HepG2 (cell line): ENCODE results near the gene FBF1. TPM values are rescaled to one million over a fixed set of nuclear protein-coding genes. Genes with fewer than 3 reads are reported as not detected.

Experiments
- HNF4A ChIP-seq: sonication (generic); formaldehyde crosslinking; IDR thresholded peaks from 2 replicates; pipeline ENCODE4 v1.4.0; 2020; ENCODE audit warnings: missing genetic modification reagents
- KAT8 ChIP-seq: IDR thresholded peaks from 2 replicates; pipeline ENCODE4 v1.6.1; 2016; ENCODE audit warnings: missing genetic modification reagents, missing compliant biosample characterization
- NFE2 ChIP-seq: sonication (generic); formaldehyde crosslinking; IDR thresholded peaks from 2 replicates; pipeline ENCODE4 v1.4.0; 2020; ENCODE audit warnings: missing genetic modification reagents
- PCBP2 ChIP-seq: fragments of 200-400 bp; formaldehyde crosslinking; optimal IDR thresholded peaks from 2 replicates; pipeline ENCODE3; 2018; ENCODE audit warnings: low read length, low read depth; ENCODE audit not compliant: poor library complexity, severe bottlenecking
- TOE1 ChIP-seq: sonication (generic); formaldehyde crosslinking; IDR thresholded peaks from 2 replicates; pipeline ENCODE4 v1.4.0; 2020; ENCODE audit warnings: mild to moderate bottlenecking, missing genetic modification reagents
- ZEB1 ChIP-seq: IDR thresholded peaks from 2 replicates; pipeline ENCODE4 v1.6.1; 2012; ENCODE audit warnings: mild to moderate bottlenecking, low read depth, inconsistent platforms; ENCODE audit not compliant: insufficient replicate concordance
- ZNF143 ChIP-seq: sonication (generic); formaldehyde crosslinking; IDR thresholded peaks from 2 replicates; pipeline ENCODE4 v1.4.0; 2020; ENCODE audit warnings: missing genetic modification reagents
- ZNF24 ChIP-seq: fragments of 450-650 bp; IDR thresholded peaks from 2 replicates; pipeline ENCODE4 v1.6.1; 2017; ENCODE audit warnings: antibody characterized with exemption, mild to moderate bottlenecking
- ZNF292 ChIP-seq: sonication (generic); formaldehyde crosslinking; IDR thresholded peaks from 2 replicates; pipeline ENCODE4 v1.8.1; 2022; ENCODE audit warnings: mild to moderate bottlenecking, low read depth, missing genetic modification reagents, borderline replicate concordance
- ZNF460 ChIP-seq: sonication (generic); formaldehyde crosslinking; IDR thresholded peaks from 2 replicates; pipeline ENCODE4 v1.5.1; 2020; ENCODE audit warnings: missing genetic modification reagents, mild to moderate bottlenecking, borderline replicate concordance
- ZNF879 ChIP-seq: sonication (generic); formaldehyde crosslinking; IDR thresholded peaks from 2 replicates; pipeline ENCODE4 v1.8.1; 2023; ENCODE audit warnings: missing genetic modification reagents
- polyA plus RNA-seq, 8 experiments: library from polyadenylated mRNA; depleted of rRNA in 3 of 8; stranded (reverse) in 7 of 8; unstranded in 1 of 8; fragments of >200 nt; fragmentation: Illumina TruSeq in 4 of 8; extraction: Trizol in 4 of 8; gene quantifications; 2 replicates each; pipeline versions ENCODE4 v1.2.1 to v1.2.3, GENCODE V29; 2011 to 2016; ENCODE audit warnings: low read depth in 4 of 8, missing spikeins in 1 of 8, mixed read lengths in 1 of 8; ENCODE audit not compliant: insufficient read depth in 1 of 8
- total RNA-seq, 5 experiments: library from RNA; depleted of rRNA; stranded (reverse); fragments of >200 nt; fragmentation: Illumina TruSeq; extraction: Trizol; gene quantifications; 2 replicates each; pipeline ENCODE4 v1.2.3, GENCODE V29; 2016; ENCODE audit warnings: low read depth in 1 of 5
- TF ChIP-seq, protein P1 (sequence below): sonication (generic); formaldehyde crosslinking; IDR thresholded peaks from 2 replicates; pipeline ENCODE4 v1.8.0; 2022; ENCODE audit warnings: mild to moderate bottlenecking, missing genetic modification reagents
- TF ChIP-seq, protein P2 (sequence below): sonication (generic); formaldehyde crosslinking; IDR thresholded peaks from 2 replicates; pipeline ENCODE4 v1.4.0; 2020; ENCODE audit warnings: mild to moderate bottlenecking, missing genetic modification reagents
- TF ChIP-seq, protein P3 (sequence below): sonication (generic); formaldehyde crosslinking; IDR thresholded peaks from 2 replicates; pipeline ENCODE4 v1.8.1; 2023; ENCODE audit warnings: mild to moderate bottlenecking, moderate library complexity, missing genetic modification reagents
- TF ChIP-seq, protein P4 (sequence below): sonication (generic); formaldehyde crosslinking; IDR thresholded peaks from 2 replicates; pipeline ENCODE4 v1.4.0; 2020; ENCODE audit warnings: missing genetic modification reagents, borderline replicate concordance
- TF ChIP-seq, protein P5 (sequence below): sonication (generic); formaldehyde crosslinking; IDR thresholded peaks from 2 replicates; pipeline ENCODE4 v1.4.0; 2020; ENCODE audit warnings: missing genetic modification reagents
- TF ChIP-seq, protein P6 (sequence below): sonication (generic); formaldehyde crosslinking; IDR thresholded peaks from 2 replicates; pipeline ENCODE4 v1.4.0; 2020; ENCODE audit warnings: mild to moderate bottlenecking, missing genetic modification reagents, borderline replicate concordance

The FBF1 gene
- total and polyA plus RNA-seq, 2 of the 13 experiments (the other 11 are each of a cell fraction or from before 2014, with no cell fraction given) = 2.4 to 8.1 TPM

DNA sequence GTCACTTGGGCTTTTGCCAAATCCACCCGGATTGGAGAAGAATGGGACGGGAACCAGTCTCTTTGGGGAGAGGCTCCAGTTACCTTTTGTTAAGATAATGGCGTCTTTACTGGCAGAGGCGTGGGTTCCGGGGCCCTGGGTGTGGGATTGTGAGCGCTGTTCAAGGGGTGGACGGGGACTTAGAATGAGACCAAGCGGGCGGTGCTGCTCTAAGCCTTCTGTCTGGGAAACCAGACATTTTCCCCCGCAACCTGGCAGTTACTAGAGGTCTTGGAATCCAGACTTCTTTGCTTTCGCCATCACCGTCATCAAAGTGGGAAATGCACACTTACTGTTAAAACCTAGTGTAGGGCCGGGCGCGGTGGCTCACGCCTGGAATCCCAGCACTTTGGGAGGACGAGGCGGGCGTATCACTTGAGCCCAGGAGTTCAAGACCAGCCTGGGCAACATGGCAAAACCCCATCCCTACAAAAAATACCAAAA, 38.9 kb upstream of the FBF1 start (continued):
- TF ChIP-seq ZNF292 (CRISPR knock-in tag) (no peak), NFE2 (CRISPR knock-in tag) (no peak; the same call in 1 of the 2 replicates), ZNF24 (no peak), TOE1 (CRISPR knock-in tag) (no peak), ZNF879 (CRISPR knock-in tag) (no peak), ZNF143 (CRISPR knock-in tag) (no peak), ZNF460 (CRISPR knock-in tag) (peak; percentile 79), HNF4A (CRISPR knock-in tag) (no peak), ZEB1 (no peak), PCBP2 (no peak), KAT8 (peak; percentile 11; the same call in 1 of the 2 replicates)
- TF ChIP-seq, protein P1, sequence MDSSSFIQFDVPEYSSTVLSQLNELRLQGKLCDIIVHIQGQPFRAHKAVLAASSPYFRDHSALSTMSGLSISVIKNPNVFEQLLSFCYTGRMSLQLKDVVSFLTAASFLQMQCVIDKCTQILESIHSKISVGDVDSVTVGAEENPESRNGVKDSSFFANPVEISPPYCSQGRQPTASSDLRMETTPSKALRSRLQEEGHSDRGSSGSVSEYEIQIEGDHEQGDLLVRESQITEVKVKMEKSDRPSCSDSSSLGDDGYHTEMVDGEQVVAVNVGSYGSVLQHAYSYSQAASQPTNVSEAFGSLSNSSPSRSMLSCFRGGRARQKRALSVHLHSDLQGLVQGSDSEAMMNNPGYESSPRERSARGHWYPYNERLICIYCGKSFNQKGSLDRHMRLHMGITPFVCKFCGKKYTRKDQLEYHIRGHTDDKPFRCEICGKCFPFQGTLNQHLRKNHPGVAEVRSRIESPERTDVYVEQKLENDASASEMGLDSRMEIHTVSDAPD (CRISPR knock-in tag) = 0 out of 2 replicates have a peak, but pooled peaks have one; percentile 3
- TF ChIP-seq, protein P2, sequence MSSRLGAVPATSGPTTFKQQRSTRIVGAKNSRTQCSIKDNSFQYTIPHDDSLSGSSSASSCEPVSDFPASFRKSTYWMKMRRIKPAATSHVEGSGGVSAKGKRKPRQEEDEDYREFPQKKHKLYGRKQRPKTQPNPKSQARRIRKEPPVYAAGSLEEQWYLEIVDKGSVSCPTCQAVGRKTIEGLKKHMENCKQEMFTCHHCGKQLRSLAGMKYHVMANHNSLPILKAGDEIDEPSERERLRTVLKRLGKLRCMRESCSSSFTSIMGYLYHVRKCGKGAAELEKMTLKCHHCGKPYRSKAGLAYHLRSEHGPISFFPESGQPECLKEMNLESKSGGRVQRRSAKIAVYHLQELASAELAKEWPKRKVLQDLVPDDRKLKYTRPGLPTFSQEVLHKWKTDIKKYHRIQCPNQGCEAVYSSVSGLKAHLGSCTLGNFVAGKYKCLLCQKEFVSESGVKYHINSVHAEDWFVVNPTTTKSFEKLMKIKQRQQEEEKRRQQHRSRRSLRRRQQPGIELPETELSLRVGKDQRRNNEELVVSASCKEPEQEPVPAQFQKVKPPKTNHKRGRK = 0 out of 2 replicates have a peak, but pooled peaks have one; percentile 13
- TF ChIP-seq, protein P3, sequence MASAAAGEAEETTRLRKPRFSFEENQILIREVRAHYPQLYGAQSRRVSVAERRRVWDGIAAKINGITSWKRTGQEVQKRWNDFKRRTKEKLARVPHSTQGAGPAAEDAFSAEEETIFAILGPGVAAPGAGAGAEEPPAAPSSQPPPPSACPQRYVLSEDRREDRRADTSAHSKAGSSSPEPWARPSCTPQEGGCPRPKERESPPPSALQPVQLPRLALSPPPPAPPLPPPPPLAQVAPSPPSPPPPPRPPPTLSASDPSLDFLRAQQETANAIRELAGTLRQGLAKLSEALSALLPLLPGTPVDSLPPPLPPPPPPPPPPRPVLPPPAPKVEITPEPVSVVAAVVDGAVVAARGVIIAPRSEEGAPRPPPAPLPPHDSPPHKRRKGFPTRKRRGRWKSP (CRISPR knock-in tag) = no peak
- TF ChIP-seq, protein P4, sequence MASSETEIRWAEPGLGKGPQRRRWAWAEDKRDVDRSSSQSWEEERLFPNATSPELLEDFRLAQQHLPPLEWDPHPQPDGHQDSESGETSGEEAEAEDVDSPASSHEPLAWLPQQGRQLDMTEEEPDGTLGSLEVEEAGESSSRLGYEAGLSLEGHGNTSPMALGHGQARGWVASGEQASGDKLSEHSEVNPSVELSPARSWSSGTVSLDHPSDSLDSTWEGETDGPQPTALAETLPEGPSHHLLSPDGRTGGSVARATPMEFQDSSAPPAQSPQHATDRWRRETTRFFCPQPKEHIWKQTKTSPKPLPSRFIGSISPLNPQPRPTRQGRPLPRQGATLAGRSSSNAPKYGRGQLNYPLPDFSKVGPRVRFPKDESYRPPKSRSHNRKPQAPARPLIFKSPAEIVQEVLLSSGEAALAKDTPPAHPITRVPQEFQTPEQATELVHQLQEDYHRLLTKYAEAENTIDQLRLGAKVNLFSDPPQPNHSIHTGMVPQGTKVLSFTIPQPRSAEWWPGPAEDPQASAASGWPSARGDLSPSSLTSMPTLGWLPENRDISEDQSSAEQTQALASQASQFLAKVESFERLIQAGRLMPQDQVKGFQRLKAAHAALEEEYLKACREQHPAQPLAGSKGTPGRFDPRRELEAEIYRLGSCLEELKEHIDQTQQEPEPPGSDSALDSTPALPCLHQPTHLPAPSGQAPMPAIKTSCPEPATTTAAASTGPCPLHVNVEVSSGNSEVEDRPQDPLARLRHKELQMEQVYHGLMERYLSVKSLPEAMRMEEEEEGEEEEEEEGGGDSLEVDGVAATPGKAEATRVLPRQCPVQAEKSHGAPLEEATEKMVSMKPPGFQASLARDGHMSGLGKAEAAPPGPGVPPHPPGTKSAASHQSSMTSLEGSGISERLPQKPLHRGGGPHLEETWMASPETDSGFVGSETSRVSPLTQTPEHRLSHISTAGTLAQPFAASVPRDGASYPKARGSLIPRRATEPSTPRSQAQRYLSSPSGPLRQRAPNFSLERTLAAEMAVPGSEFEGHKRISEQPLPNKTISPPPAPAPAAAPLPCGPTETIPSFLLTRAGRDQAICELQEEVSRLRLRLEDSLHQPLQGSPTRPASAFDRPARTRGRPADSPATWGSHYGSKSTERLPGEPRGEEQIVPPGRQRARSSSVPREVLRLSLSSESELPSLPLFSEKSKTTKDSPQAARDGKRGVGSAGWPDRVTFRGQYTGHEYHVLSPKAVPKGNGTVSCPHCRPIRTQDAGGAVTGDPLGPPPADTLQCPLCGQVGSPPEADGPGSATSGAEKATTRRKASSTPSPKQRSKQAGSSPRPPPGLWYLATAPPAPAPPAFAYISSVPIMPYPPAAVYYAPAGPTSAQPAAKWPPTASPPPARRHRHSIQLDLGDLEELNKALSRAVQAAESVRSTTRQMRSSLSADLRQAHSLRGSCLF = no peak
- TF ChIP-seq, protein P5, sequence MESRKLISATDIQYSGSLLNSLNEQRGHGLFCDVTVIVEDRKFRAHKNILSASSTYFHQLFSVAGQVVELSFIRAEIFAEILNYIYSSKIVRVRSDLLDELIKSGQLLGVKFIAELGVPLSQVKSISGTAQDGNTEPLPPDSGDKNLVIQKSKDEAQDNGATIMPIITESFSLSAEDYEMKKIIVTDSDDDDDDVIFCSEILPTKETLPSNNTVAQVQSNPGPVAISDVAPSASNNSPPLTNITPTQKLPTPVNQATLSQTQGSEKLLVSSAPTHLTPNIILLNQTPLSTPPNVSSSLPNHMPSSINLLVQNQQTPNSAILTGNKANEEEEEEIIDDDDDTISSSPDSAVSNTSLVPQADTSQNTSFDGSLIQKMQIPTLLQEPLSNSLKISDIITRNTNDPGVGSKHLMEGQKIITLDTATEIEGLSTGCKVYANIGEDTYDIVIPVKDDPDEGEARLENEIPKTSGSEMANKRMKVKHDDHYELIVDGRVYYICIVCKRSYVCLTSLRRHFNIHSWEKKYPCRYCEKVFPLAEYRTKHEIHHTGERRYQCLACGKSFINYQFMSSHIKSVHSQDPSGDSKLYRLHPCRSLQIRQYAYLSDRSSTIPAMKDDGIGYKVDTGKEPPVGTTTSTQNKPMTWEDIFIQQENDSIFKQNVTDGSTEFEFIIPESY (CRISPR knock-in tag) = no peak
- TF ChIP-seq, protein P6, sequence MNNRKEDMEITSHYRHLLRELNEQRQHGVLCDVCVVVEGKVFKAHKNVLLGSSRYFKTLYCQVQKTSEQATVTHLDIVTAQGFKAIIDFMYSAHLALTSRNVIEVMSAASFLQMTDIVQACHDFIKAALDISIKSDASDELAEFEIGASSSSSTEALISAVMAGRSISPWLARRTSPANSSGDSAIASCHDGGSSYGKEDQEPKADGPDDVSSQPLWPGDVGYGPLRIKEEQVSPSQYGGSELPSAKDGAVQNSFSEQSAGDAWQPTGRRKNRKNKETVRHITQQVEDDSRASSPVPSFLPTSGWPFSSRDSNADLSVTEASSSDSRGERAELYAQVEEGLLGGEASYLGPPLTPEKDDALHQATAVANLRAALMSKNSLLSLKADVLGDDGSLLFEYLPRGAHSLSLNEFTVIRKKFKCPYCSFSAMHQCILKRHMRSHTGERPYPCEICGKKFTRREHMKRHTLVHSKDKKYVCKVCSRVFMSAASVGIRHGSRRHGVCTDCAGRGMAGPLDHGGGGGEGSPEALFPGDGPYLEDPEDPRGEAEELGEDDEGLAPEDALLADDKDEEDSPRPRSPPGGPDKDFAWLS (CRISPR knock-in tag) = no peak
